ENCODE results near the gene SERF1B.
"Not testable (repeated sequence)": the region's sequence is repeated elsewhere in the genome, so short reads cannot be mapped to it uniquely, and the experiment has no call there.

SERF1B gene
- 0 to 1.8 (median 1.1) reads per million in 4 experiments for total RNA-seq

GRCh38 chr5:70025106-70025844 is at the start of gene SERF1B:
TSS of gene SERF1B (plus strand) at chr5:70025251. CDS start at chr5:70025452, 201 bp downstream.
- not testable (repeated sequence) for DNase-seq

GRCh38 chr5:69991713-69992112 is 33.3 kb upstream of the SERF1B start:
- not testable (repeated sequence) for DNase-seq

GRCh38 chr5:69995535-69995934 is 29.5 kb upstream of the SERF1B start:
- not testable (repeated sequence) for DNase-seq

GRCh38 chr5:70020660-70021059 is 4.4 kb upstream of the SERF1B start:
- DNase-seq: not testable (repeated sequence)

GRCh38 chr5:70025845-70026145 is 744 bp downstream of the SERF1B start:
- not testable (repeated sequence) for DNase-seq

GRCh38 chr5:70031204-70031603 is 6.2 kb downstream of the SERF1B start:
- DNase-seq: not testable (repeated sequence)

GRCh38 chr5:70041411-70041810 is 16.4 kb downstream of the SERF1B start:
- DNase-seq: not testable (repeated sequence)

- DNase-seq: not testable (repeated sequence)
Measured at GRCh38 chr5:70049790-70050142, 24.7 kb downstream of the SERF1B start.

- not testable (repeated sequence) for DNase-seq
Measured at GRCh38 chr5:70056289-70056942, 31.4 kb downstream of the SERF1B start.

- DNase-seq: not testable (repeated sequence)
Measured at GRCh38 chr5:70057140-70057539, 32.1 kb downstream of the SERF1B start.

GRCh38 chr5:70077632-70078031 is 52.6 kb downstream of the SERF1B start:
- not testable (repeated sequence) for DNase-seq

GRCh38 chr5:70088907-70089464 is 63.9 kb downstream of the SERF1B start:
- DNase-seq: not testable (repeated sequence)

GRCh38 chr5:70091776-70092175 is 66.7 kb downstream of the SERF1B start:
- not testable (repeated sequence) for DNase-seq
